ENCODE data around the gene POLE4.
A peak's percentile ranks its signal among the peaks of the same experiment; 100 is the strongest.

The POLE4 gene, protein sequence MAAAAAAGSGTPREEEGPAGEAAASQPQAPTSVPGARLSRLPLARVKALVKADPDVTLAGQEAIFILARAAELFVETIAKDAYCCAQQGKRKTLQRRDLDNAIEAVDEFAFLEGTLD

DNA sequence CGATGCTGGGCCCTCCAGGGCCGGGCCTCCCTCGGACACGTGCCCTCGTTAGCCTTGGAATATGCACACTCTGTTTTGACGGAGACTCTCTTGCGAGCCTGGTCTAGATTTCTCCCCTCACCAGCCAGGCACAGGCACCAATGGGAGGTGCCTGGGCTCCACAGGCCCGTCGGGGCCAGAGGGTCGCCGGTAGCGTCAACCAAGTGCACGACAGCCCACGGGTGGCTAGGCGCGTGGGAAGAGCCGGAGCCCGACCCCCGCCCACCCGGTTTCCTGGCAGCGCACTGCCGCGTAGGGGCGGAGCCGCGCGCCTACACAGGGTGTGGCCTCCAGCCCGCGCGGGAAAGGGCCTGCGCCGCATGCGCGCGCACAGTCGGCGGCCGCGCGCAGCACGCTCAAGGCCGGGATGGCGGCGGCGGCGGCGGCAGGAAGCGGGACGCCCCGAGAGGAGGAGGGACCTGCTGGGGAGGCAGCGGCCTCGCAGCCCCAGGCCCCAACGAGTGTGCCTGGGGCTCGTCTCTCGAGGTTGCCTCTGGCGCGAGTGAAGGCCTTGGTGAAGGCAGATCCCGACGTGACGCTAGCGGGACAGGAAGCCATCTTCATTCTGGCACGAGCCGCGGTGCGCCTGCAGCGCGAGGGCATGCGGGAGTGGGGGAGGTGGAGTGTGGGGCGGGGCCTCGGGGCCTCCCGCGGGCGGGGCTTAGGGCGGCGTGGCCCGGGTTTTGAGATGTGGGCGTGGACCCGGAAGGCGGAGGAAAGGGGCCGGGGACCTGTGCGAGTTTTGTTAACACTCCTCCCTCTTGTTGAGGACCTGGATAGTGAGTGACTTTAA lies at the start of gene POLE4:
TSS of gene POLE4 (plus strand) at position 370 of the 832 bp plus-strand sequence. CDS start at position 407, 37 bp downstream.
- peak; percentile 80 for DNase-seq

DNA sequence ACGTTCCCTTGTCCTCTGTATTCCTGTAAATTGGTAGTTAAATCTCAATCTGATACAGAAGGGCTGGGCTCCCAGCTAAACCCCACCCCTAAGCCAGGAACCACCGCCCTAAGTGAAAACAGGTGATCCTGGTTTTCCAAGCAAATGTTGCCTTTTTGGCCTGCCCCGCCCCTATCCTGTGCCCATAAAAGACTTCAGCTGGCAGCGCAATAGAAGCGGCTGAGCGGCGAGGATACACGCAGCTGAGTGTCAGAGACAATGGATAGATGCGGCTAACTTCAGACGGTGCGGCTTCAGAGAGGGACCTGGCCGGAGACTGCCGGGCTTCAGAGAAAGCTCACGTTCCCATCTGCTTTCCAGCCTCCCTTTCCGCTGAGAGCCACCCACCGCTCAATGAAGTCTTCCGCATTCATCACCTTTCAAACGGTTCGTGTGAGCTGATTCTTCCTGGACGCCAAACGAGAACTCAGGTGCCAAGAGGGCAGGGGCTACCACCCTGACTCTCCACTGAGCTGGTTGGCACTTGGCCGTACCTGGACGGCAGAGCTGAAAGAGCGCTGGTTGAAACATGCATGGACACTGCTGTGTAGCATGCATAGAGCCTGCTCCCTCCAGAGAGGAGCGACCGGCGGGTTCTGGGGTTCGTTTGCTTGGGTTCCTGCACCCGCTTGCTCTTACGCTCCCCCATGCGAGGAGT lies 49.5 kb upstream of the POLE4 start:
- DNase-seq, result no peak

DNA sequence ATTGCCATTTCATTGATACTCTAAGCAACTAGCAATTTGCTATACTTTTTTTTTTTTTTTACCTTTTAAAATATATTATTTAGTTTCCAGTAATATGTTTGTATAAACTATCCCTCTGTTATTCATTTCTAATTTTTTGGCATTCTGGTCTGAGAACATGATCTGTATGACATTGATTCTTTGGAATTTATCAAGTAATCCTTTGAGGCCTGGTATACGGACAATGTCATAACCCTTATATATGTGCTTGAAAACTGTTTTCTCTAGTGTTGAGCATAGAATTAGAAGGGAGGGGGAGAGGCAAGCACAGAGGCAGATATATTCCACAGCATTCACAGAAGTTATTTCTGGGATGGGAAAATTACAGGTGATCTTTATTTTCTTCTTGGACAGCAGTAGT lies 48.2 kb upstream of the POLE4 start:
- no peak for DNase-seq

DNA sequence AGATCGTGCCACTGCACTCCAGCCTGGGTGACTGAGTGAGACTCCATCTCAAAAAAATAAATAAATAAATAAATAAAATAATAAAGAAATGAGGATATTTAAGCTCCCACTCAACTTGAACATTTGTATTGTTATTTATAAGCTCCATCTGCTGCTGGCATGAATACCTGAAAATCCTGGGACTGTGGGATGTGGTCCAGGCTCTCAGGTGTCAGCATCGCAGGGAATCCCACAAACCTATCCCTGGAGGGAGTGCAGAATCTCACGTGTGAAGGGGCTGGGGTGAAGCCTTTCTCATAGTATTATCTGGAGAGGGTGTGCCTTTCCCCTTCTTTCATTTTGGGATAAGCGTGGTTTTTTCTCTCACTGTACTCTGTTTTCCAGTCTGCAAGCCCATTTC lies 47.4 kb upstream of the POLE4 start:
- no peak for DNase-seq

DNA sequence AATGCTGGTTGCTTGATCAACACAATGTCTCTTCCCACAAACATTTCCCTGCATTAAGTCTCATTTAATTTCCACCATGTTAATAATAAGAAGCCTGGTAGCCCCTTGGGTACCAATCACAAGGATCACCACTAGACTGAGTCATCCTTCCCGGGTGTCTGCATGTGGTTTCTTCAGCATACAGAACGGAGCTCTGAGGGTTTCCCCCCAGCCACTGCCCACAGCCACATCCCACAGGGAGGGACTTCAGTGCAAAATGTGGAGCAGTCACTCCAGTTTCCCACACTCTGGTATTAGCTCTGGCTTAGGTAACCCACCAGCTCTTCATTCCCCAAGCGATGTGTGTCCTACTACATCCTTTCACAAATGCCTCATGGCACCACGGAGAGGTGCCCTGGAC lies 42.7 kb upstream of the POLE4 start:
- DNase-seq, result no peak

DNA sequence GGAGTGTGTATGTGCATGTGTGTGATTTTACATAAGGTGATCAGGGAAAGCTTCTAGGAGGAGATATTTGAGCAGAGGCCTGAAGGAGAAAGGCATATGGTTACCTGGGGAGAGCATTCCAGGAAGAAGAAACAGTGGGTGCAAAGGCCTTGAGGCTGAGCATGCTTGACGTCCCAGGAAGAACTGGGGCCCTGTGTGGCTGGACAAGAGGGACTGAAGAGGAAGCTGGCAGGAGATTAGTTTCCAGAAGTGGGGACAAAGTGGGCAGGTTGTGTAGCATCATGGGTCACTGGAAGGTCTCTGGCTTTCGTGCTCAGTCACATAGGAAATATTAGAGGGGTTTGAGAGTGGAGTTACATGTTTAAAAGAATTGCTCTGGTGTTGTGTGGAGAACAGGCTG lies 42.0 kb upstream of the POLE4 start:
- no peak for DNase-seq

DNA sequence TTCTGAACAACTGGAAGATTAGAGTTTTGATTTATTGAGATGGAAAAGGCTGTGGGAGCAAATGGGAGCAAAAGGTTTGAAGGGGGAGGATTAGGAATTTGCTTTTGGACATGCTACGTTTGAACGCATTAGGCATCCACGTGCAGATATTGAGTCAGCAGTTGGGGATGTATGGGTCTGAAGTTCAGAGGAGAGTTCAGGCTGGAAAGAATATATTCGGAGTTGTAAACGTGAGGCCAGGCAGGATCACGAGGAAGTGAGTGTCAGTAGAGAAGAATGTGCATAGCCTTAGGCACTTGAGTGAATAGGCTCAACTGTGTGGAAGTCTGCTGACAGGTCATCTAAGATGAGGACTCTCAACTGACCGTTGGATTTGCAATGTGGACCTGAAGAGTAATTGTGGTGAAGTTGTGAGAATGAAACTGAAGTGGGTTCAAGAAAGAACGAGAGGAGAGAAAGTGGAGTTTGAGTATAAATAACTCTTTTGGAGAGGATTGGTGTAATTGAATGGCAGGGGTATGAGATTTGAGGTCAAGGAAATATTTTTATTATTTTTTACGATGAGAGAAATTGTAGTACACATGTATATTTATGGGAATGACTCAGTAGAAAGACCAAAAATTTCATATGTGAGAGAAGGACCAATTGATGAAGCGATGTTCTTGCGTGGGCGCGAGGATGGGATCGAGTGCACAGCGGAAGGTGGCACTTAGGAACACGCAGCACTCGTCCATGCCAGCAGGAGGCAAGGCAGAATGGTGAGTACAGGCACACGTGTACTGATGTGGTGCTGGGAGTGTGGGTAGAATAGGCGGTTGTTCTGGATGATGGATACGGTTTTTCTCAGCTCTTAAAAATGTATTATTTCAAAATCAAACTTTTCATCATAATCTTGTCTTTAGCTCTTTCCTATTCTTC lies 40.5 kb upstream of the POLE4 start:
- no peak for DNase-seq

DNA sequence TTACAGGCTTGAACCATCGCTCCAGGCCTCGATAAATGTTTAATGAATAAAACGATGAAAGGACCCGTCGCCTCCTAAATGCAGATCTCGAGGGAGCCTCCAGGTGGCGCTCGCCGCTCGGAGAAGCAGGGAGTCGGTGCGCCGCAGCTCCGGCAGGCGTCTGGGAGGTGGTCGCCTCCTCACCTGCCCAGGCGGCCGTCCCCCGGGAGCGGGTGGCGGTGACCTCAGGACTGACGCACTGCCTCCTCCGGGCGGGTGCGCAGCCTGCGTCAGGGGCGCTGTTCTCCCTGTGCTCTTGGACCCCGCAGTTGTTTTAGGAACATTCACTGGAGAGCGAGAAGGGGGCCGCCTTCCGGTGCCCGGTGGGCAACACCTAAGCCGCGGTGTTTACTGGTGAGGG lies 38.6 kb upstream of the POLE4 start:
- peak; percentile 56 for DNase-seq

DNA sequence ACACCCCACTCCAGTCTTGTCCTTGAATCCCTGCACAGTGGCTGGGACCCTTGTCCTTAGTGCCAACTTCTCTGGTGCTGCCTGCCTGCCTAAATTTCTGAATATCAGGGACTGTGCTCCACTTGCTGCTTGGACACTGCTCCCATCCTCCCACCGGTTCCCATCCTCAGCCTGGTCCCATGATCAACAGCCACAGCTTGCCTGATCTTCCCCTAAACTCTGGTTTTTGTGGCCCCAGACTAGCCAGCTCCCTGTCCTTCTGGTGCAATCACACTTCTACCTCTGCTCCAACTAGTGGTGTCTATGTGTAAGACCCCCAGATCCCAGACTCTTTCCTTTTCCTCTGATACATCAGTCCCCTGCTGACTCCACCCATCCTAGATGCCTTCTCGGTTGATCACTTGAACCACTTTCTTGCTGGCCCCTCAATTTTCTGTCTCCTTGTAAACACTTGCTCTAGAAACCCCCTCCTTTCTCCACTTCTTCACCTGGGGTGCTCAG lies 37.2 kb upstream of the POLE4 start:
- no peak for DNase-seq

DNA sequence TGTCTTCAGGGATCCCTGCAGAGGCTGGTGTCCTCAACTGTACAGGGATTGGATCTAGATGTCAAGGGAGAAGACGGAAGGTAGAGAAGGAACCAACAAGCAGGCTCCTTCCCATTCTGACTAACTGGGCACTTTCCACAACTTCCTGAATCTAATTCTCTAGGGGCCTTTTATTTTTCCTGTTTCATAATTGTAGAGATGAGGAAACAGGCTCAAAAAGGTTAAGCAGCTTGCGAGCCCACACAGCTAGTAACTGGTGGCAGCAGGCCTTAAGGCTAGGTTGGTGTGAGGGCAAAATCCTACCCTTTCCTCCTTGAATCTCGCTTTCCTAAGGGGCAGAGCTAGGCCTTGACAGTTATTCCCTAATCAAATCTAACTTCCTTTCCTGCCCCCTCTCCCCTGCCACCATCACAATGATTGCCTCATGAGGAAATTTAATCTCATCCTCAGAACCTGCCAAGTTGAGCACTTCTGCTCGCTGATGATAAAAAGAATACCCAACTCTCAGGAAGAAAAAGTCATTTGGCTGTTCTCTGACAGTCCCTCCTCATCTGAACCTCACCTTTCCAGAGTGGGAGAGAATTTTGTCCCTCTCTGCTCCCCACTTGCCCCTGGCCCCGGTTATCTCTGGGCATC lies 35.7 kb upstream of the POLE4 start:
- no peak for DNase-seq

DNA sequence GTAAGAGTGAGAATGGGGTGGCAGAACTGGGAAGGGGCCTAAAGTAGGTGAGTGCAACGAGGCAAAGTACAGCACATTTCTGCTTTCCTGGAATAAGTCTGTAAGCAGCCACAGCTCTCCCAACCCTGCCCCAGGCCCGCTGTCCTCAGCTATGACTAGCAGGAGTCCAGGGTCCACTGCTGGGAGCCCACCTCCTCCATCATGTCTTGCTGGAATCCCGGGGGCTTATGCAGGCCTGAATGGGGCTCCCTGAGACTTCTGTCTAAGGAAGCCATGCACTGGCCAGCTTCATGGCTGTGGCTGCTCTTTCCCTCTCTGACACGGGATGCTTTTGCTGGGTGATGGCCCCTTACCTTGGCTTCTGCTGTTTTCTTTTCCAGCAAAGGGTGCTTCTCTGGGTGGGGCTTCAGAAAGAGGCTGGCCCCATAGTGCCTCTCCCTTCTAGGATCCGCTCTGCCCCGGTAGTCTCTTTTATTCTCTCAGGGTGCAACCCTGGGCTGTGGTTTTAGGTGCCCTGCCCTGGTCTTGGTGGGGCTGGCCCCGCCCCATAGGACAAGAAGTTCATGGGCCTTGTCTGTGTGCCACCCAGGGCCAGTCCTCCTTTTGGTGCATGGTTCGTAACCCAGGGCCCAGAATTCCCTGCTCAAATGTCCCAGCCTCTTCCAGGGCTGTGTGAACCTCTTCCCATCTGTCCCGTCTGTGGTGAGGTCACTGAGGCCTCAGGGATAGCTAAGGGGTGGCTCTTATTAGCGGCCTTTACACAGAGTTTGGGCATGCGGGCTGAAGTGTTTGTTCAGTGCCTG lies 33.8 kb upstream of the POLE4 start:
- no peak for DNase-seq

DNA sequence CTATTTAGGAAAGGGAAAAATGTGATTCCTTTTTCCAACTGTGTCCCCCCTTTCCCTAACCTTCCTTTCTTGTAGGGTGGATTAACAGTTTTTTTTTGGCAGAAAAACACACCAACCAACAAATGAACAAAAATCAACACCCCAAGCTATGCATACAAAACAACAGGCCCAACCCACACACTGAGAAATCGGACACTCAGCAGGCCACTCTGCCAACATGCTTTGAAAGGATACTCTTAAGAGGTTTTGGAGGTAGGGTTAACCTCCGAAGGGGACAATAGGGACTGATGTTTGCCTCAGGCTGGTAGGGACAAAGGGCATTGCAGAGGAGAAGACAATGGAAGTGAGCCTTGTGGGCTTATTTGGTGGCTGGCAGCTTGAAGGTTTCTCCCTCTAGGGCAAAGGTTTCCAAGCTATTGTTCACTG lies 33.1 kb upstream of the POLE4 start:
- no peak for DNase-seq

DNA sequence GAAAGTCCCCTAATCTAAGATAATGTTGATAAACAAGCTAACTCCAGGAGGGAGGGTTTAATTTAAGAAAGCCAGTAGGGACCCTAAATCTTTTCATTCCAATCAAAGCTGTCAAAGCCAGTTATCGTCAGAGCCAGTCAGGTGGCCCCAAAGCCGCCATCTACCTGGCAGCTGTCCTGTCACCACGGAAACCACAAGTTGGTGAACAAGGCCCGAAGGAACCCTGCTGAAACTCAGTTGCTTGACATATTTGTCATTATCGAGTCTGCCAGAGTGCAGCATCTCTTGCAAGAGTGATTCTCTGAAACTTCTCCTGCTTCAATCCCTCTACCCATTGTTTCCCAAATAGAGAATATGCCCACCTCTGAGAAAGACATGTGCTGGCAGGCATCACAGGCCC lies 30.8 kb upstream of the POLE4 start:
- no peak for DNase-seq

DNA sequence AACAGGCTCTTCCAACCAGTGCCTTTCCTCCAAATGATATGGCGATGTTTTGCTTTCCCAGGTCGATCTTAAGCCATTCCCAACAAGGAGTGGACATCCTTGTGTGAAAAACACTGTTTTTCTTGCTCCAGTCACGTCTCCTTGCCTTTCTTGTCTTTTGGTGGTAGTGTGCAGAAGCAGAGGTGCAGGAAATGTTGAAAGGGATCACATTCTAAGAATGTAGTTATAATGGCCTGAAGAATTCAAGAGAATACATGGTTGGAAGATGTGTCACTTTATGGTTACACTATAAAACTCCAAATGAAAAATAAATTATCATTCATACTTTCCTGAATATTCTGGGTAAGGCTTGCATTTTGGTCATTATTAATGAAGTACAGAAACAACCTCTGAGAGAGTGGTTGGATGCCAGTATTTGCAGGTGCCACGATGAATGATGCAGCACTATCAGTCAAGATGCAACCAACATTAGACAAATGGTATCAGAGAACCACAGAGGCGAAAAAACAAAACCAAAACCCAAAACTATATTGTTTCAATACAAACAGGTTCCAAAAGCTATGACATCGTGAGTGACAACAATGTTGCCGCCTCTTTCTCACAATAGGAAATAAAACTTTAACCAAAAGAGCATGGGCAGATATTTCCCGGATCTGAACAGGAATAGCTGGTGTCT lies 27.5 kb upstream of the POLE4 start:
- no peak for DNase-seq

DNA sequence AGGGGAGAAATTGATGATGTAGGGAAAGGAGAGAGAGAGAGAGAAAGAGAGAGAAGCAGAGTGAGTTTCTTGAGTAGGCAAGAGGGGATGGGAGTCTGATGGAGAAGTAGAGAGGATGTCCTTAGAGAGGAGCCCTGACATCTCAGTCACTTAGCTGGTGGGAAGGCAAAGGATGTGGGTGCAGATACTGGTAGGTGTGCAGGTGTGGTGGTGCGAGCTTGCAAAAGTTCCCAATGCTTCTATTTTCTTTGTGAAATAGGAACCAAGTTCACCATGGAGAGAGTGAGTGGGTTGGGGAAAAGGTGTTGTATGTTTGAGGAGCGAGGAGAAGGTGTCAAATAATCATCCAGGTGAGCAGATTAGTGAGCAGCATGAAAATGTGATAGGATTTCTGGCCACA lies 26.5 kb upstream of the POLE4 start:
- DNase-seq, result no peak

DNA sequence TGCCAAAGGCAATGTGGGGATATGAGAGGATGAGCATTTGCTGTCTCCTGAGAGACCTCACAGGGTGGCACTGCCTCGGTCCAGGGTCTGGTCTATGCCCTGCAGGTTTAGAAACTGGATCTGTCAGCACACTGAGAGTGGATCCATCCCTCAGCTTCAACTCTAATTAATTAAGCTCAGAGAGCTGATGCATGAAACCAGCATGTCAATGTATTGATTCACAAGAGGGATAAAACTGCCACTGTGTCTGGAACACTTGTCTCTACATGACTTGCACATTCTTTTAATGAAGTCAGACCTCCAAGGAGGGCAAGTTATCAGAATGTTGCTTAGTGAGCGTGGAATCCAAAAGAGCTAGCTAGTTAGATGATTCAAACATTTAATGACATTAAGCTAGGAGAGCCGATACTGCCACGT lies 22.5 kb upstream of the POLE4 start:
- DNase-seq, result no peak

DNA sequence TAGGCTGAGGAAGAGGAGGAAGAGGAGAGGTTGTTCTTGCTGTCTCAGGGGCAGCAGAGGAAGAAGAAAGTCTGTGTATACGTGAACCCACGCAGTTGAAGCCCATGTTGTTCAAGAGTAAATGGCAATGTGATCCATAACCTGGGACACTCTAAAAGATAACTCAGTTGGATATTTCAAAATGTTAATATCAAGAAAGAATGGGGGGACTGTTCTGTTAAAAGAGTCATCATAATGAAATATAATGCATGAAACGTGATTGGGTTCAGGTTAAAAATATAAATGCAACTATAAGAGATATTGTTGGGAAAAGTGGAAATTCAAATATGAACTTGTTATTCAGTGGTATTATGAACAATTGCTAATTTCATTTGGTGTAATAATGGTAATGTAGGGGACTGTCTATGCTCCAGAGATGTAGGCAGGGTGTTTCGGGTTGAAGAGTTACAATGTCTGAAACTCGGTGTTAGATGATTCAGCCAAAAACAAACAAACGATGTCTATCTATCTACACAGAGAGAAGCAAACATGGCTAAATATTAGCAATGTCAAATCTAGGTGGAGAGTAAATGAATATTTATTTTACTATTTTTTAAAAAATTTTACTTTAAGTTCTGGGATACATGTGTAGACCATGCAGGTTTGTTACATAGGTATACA lies 21.1 kb upstream of the POLE4 start:
- DNase-seq, result no peak

DNA sequence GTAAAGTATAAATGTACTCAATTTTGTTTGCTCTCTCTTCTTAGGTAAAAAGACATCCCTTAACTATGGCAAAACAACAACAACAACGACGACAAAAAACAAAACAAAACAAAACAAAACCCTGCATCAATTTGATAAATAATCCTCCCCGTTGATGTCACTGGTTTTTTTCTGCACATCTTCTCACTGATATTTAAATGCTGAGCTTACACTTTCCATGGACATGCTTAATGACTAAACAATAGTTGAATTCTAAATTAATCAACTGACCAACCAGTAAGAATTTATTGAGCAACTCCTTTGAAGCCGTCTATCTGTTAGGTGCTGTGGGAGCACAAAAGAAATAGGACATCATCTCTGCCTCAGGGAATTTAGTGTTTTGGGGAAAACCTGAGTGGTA lies 20.2 kb upstream of the POLE4 start:
- DNase-seq, result no peak

DNA sequence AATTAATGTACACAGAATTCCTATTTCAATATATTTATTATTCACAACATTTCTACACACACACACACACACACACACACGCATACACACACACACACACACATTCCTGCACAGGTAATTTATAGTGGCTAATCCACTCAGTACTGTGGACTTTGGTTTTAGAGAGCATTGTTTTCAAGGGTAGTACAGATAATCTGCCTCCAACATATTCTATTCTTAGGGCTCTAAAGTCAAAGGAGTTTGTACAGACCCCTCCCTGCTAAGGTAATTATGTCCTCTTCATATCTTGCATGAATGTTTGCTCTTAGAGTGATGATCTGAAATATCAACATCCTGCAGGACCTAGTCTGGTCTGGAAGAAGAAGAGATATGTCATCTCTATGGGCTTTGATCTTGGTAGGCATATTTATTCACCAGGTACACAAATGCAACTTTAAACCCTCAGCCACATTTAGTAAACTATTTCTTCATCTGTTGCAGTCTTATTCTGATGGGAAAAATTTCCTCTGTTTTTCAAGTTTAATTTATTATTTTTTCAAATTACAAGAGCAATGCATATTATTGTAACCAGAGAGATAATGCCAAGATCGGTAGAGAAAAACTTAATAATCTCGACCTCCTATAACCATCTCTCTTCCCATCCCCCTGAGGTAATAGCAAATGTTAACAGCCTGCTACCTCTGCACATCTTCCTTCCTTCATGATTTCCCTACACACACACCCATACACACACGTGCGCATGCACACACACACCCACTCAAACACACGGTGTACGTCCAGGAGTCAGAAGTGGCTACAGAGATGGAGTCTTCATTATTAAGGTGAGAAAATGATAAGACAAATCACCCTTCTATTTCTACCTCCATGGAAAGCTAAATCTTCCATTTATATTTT lies 18.3 kb upstream of the POLE4 start:
- no peak for DNase-seq

Measured in NCI-H1105 (cell line).